ENCODE data around the gene ODF2.
"Not testable (repeated sequence)": the region's sequence is repeated elsewhere in the genome, so short reads cannot be mapped to it uniquely, and the experiment has no call there.

Gene ODF2

DNA sequence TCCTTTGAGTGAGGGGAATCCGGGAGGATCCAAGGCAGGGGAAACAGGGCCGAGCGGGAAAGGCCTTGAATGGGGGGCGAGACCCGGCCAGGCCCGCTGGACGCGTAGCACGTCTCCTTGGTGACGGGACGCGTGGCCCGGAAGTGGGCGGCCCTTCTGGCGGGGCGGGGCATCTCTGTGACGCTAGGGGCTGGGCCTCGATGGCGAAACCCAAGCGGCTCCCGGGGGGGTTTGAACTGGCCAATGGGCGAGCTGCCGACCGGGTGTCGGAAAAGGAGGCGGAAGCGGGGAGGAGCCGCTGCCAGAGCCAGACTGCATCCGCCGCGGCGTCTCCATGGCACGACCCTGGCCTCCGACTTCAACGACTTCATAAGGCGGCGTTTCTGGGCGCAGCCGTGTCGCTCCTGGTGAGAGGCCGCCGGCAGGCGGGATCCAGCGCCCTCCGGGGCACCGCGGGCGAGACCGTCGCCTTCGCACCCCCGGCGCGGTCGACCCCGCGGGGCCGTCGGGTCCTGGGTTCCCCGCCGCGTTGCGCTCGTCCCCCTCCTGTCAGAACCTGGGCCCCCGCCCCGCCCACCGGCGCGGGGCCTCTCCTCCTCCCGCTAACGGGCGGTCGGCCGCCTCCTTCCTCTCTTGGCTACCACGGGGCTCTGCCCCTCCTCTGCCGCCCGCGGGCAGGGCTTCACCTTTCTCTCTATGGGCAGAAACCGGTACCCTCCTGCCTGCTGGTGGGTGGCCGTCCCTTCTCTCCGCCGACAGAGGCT, at the start of gene ODF2:
ODF2 (plus strand) TSS at position 158 of the 764 bp plus-strand sequence; CDS start at position 244, 86 bp downstream.
- peak; percentile 98 for DNase-seq

DNA sequence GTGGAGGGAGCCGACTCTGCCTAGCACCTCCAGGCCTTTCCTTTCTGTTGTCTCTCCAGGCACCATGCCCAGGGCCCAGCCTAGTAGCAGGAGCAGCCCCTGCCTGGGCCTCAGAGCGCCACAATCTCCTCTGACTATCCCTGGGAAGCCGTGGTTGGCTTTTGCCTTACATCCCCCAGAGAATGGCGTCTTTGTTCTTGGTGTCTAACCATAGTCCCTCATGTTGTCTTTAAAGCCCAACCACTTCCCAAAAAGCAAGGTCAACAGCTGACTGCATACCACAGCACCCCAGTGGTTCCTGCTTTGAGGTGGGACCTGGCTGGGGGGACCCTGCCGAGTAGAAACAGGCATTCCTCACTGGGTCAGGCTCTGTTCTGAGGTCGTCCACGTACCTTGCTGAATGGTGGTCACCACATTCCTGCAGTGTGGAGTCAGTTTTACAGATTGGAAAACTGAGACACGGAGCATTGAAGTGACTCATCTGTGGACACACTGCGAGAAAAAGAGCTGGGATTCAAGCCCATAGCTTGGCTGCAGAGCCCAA, 48.9 kb upstream of the ODF2 start:
- no peak for DNase-seq

DNA sequence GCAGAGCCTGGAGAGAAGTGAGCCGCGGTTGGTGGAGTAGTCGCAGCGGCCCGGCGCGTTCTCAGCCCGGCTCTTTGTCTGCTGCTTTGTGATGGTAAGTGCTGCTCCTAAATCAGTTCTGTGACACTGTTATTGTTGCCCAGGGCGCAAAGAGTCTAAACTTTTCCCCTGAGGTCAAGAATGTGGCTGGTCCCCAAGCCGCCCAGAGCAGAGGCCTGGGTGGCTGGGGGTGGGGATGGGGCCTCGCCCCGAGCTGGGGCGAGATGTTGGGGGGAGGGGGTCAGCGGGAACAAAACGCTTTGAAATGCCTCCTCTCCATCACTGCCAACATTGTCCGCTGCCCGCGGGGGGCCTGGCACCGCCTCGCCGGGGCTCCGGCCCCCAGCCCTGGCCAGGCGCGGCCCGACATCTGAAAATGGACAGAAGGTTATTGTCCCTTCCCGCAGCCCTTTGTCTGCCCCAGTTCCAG, 46.8 kb upstream of the ODF2 start:
- DNase-seq: no peak

DNA sequence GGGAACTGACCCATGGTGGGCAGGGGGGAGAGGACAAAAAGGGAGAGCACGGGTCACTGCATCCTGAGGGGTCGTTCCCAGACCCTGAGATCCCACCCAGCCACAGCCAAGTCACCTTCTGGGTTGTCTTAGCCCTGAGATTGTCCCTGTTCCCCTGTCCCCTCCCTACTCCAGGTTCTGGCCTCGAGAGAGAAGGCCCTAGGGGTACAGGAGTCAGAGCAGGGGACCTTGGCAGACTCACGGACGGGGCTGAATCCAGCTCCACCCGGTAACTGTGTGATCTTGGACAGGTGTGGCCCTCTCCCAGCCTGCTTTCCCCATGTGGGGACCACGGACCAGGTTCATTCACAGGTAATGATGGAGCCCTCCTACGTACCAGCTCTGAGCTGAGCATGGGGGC, 46.4 kb upstream of the ODF2 start:
- DNase-seq: no peak

DNA sequence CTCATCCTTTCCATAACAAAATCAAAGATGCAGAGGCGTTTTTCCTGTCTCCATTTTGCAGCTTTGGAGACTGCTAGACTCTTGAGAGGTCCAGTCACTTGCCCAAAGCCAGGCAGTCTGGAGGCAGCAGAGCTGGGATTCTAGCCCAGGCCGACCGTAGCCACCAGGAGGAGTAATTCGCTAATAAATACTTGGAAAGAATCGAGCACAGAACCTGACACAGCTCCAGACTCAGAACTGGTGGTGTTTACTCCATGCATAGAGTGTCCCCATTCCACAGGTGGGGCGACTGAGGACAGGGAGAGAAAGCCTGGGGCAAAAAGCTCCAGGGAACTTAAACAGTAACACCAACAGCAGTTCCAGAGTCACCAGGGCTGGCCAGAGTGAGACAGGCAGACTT, 45.8 kb upstream of the ODF2 start:
- no peak for DNase-seq

DNA sequence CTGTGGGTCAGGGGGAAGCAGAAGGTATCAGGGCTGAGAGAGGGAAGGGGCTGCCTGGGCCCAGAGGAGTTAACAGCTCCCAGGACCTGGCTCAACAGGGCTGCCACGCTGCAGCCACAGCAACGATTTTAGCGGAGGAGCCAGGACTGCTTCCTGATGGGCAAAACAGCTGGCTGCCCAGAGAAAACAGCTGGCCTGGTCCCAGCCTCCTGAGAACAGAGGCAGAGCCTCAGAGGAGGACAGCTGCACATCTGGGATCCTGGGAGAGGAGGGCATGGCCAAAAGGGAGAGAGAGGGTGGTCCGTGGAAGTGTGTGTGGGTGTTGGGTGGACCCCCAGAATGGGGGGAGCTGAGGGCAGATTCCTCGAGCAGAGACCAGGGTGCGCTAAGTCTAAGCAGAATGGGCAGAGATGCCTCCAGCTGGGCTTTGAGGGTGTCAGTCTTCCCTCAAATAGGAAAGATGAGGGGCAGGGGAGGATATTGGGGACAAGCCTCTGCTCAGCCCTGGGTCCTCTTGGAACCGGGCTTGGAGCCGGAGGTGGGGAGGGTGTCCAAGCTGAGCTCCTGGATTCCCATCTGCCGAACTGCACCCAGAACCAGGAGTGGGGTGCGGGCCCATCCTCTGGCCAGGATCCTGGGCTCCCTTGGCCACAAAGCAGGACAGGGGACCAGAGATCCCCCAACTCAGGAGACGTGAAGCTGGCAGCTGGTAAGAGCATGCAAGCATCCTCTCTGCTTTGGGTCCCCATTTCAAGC, 44.3 kb upstream of the ODF2 start:
- no peak for DNase-seq

DNA sequence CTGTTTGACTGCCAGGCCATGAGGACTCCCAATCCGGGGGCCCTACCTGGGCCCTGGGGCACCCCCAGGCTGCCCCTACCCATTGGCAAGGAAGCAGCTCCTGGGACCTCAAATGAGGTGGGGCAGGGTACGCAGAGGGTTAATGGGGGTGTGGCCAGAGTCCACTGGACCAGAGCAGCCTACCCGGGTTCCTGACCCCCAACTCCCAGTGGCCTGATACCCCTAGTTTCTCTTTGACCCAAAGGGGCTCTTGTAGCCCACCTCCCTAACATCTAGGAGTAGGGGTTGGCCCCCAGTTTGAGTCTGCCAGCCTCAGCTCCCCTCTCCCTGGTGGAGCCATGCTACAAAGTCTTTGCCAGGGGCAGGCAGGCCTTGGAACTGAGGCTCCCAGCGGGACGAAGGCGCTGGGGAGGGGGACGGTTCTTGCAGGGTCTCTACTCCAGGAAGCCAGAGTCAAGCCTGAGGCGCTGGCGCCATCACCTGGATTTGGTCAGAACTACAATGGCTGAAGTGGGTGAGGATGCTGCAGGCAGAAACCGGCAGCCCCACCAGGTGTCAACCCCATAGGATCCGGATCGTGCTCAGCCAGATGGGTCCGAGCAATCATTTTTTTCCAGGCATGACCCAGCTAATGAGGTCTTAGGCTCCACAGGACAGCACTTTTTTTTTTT, 43.6 kb upstream of the ODF2 start:
- peak; percentile 49 for DNase-seq

DNA sequence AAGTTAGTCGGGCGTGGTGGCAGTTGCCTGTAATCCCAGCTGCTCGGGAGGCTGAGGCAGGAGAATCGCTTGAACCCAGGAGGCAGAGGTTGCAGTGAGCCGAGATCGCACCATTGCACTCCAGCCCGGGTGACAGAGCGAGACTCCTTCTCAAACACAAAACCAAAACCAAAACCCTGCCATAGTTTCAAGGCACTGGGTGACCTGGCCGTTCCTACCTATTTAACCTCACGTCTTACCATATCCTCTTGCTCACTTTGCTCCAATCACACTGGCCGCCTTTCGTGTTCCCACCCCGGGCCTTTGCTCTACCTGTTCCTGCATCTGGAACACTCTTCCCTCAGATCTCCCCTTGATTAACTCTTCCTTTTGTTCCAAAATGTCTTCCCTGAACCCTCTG, 42.1 kb upstream of the ODF2 start:
- not testable (repeated sequence) for DNase-seq

DNA sequence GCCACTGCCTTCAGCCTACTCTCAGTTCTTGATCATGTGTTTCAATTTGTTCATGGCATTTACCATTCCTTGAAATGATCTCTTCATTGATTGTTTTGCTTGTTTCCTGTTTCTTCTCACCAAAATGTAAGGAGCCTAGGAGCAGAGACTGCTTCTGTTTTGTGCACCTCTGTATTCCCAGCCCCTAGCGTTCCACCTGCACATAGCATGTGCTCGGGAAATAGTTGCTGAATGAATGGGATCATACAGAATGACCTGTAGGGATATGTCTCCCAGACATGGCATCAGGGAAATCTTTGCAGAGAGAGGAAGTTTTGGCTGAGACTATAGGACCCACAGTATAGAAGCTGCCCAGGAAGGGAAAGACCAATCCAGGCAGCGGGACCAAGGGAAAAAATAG, 41.3 kb upstream of the ODF2 start:
- DNase-seq: no peak

DNA sequence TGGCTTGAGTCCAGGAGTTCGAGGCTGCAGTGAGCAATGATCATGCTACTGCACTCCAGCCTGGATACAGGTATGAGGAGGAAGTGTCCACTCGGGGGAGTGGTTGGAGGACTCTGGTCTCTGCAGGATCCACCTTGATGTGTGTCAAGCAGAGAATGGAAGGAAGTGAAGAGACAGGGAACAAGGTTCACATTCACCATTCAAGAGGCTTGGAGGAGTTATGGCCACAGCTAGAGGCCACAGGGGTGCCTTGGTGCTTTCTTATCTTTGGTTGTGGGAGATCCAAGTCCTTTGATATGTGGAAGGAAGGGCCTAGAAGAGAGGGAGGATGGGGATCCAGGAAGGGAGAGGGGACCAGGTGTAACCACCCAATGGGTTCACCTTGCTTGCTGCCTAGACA, 40.5 kb upstream of the ODF2 start:
- DNase-seq: no peak

DNA sequence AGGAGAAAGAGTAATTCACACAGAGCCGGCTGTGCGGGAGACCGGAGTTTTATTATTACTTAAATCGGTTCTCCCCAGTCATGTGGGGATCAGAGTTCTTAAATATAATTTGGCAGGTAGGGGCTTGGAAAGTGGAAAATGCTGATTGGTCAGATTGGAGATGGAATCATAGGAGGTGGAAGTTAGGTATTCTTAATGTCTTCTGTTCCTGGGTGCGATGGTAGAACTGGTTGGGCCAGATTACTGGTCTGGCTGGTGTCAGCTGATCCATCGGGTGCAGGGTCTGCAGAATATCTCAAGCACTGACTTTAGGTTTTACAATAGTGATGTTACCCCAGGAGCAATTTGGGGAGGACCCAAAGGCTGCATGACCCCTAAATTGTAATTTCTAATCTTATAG, 39.8 kb upstream of the ODF2 start:
- no peak for DNase-seq

DNA sequence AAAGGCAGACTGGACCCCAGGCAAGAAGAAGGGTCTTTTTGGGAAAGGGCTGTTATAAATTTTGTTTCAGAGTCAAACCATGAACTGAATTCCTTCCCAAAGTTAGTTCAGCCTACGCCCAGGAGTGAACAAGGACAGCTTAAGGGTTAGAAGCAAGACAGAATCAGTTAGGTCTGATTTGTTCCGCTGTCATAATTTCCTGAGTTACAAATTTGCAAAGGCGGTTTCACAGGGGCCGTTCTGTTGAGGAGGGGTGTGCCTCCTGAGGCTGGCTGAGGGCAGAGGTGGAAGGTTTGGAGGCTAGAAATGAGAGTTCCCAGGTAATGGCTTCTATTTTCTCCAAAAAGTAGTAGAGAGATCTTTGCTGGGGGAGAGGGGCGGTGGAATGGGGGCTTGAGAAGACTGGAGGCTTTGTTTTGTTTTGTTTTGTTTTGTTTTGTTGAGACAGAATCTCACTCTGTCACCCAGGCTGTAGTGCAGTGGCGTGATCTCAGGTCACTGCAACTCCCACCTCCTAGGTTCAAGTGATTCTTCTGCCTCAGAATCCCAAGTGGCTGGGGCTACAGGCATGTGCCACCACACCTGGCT, 39.3 kb upstream of the ODF2 start:
- no peak for DNase-seq

DNA sequence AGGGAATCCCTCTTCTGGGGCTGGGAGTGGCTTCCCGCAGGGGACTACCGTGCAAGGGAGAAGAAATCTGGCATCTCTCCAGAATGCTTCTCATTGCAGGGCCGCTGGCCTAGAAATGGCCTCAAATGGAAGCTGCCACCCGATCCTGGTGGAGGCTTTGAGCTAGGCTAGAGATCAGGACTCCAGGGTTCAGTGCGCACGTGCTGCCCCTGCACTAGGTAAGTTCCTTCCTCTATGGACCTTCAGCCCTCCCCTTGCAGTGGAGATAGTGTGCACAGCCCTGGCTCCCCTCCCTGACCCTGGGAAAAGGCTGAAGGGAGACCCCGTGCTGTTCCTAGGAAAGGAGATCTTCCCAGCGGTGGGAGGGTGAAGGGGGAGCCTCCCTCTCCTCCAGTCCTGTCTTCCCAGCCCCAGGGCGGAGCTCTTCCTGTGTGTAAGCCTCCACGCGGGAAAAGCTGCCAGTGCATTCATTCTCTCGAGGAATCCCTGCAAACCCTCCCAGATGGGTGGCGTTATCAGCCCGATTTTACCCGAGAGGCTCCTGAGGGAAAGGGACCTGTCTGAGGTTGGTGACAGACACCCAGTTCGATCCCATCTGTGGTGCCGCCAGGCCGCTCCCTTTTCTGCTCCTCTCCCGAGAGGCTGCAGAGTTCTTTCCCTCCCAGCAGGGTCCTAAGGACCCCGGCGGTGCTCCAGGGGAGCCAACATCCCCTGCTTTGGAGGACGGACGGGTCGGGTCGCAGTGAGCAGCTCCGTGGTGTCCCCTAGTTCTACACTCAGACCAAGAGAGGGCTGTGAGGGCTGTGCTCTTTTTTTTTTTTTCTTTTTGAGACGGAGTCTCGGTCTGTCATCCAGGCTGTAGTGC, 36.5 kb upstream of the ODF2 start:
- no peak for DNase-seq

DNA sequence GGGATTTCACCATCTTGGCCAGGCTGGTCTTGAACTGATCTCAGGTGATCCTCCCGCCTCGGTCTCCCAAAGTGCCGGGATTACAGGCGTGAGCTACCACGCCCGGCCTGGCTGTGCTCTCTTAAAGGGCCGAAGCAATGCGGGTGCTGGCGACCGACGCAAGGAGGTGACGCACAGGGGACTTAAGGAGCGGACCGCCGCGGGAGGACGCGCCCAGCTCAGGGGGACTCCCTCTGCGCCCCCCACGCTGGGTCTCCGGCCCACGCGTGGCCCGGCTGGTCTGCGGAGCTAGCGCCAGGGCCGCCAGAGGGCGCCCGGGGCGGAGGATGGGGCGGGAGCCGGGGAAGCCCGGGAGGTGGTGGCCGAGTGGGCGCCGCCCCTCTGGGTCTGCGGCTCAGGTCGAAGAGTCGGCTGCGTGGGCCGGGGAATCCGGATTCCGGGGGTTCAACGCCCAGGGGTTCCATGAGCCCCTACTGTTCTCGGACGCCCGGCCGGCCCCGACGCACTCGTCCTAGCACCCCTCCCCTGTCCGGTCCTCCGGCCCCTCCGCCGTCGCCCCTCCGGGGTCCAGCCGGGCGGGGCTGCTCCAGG, 35.7 kb upstream of the ODF2 start:
- DNase-seq: peak; percentile 67

DNA sequence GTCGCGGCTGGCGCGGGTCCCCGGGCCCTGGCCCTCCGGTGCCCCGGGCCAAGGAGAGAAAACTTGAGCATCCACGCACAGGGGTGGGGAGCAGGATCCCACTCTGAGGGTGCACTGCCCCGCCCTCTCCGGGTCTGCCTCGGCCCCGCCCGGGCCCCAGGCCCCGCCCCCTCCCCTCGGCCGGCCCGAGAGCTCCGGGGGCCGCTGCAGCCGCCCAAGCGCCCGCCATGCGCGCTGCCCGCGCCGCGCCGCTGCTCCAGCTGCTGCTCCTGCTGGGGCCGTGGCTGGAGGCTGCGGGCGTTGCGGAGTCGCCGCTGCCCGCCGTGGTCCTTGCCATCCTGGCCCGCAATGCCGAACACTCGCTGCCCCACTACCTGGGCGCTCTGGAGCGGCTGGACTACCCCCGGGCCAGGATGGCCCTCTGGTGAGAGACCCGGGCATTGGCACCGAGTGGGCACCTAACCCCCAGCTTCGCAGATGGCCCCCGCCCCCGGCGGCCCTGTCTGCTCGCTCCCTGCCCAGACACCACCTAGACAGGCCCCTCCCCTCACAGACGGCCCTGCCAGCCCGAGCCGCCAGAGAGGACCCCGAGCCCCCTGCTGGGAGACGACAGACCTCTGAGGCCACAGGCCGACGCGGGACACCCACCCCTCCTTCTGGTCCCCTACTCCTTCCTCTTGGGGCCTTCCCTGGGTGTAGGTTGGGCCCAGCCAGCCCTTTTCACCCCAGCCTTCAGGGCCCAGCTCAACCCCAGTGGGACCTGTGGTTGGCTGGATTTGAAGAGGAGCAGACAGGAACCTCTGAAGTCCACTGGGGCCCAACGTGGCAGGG, 34.9 kb upstream of the ODF2 start, which contains the start of gene CERCAM:
CERCAM (plus strand) TSS at position 207 of the 831 bp plus-strand sequence; CDS start at position 228, 21 bp downstream.
- peak; percentile 43 for DNase-seq

DNA sequence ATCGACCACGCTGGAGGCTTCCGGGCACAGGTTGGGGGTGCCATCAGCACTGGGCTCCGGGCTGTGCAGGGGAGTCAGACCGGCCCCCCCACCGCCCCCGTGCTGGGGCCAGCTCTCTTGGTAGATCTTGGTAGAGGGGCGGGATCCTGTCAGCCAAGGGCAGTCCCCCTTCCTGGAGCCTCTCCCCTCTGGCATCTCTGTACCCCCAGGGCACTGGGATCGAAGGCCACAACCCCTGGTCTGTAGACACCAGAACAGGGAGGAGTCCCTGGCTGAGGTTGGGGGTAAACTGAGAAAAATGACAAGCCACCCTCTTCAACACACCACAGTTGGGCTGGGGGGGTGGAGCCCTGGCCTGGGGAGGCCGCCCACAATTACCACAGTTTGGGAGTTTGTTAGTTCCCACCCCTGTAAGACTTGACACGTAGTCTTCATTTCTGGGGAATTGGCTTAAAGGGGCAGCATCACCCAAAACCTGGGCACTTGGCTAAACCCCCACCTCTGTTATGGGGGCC, 34.3 kb upstream of the ODF2 start:
- no peak for DNase-seq

DNA sequence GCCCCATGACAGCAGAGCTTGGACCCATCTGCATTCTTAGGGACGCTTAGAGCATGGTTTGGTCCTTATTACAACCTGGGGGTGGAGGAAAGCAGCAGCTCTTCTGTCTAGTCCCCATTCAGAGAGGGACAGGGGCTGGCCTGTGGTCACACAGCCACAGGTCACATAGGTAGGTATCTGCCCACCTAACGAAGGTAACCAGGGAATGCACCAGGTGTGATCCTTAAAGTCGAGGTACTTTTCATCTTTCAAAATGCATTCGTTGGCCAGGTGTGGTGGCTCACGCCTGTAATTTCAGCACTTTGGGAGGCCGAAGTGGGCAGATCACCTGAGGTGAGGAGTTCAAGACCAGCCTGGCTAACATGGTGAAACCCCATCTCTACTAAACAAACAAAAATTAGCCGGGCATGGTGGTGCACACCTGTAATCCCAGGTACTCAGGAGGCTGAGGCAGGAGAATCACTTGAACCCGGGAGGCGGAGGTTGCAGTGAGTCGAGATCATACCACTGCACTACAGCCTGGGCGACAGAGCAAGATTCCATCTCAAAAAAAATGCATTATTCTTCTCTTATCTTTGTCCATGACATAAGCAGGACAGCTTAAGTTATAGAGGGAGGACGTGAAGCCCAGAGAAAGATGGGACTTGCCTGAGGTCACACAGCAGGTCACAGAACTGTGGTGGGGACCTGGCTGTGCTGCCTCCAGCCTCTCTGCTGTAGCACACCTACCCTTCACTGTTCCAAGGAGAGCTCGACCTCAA, 33.6 kb upstream of the ODF2 start:
- not testable (repeated sequence) for DNase-seq

DNA sequence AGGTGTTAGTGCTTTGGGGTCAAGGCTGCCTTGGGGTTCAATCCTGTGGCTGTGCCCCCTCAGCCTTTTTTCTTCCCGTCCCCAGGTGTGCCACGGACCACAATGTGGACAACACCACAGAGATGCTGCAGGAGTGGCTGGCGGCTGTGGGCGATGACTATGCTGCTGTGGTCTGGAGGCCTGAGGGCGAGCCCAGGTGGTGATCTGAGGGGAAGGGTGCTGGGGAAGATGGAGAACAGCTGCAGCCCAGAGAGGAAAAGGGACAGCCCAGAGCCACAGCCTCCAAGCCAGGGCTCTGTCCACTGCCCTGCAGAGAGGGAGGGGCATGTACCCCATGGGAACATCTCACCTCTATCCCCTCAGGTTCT, 33.0 kb upstream of the ODF2 start:
- DNase-seq: no peak

DNA sequence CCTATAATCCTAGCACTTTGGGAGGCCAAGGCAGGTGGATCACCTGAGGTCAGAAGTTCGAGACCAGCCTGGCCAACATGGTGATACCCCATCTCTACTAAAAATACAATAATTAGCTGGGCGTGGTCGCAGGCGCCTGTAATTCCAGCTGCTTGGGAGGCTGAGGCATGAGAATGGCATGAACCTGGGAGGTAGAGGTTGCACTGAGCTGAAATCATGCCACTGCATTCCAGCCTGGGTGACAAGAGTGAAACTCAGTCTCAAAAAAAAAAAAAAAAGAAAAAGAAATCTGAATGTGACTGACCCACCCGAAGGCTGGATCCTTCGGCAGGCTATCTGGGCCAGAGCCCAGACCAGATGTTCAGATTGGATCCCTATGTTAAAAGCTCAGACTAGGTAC, 32.5 kb upstream of the ODF2 start:
- not testable (repeated sequence) for DNase-seq
